Activated CD4-positive, alpha-beta T cell treated with anti-CD3 and anti-CD28 coated beads, Interleukin-2, Interleukin-6, amounts not matched to agents 100 ng/mL and 50 ng/mL, durations not matched to agents 16 hours and 8 hours (primary cell): ENCODE measurements around the gene GFOD1.
"Not testable (repeated sequence)": the region's sequence is repeated elsewhere in the genome, so short reads cannot be mapped to it uniquely, and the experiment has no call there.

Experiments
- DNase-seq: peaks from one replicate; pipeline ENCODE4 v3.0.0-alpha.2; 2020

GFOD1 gene

GRCh38 chr6:13462458-13463327 is 24.7 kb downstream of the GFOD1 start:
- DNase-seq: no peak

DNA sequence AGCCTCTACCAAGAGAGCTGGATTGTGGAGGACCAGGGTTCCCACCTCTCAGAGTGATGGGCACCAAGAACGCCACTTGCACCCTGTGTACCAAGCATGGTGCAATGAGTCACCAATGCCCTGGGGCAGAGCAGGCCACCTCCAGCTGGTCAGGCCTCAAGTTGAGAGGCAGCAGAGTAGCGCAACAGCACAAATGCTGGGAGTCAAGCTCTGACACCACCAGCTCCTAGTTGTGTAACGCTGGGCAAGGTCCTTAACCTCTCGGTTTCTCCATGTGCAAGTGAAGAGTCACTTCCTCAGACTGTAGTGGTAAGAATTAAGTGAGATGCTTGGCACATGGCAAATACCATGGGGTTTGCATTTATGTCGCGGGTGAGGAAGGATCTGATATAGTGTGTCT is 25.6 kb downstream of the GFOD1 start:
- DNase-seq: no peak

GRCh38 chr6:13461307-13461706 is 26.1 kb downstream of the GFOD1 start:
- DNase-seq: no peak

- not testable (repeated sequence) for DNase-seq
Observed at GRCh38 chr6:13460289-13460688, 27.1 kb downstream of the GFOD1 start.

DNA sequence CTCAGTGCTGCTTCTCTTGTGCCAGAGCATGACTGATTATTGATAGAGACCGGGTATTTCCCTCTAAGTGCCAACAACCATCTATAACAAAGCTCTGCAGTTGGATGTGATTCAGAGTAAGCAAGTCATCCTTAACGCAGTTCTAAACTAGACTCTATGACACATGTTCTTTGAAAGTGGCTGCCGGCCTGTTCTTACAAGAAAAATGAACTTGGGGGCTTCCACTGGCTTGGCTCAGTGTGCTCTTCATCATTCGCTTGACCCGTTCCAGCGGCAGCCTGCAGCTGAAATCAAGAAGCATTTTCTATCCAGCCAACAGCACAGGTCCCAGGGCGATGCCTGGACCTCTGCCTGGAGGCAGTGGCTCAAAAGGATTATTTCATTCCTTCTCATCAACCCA is 29.8 kb downstream of the GFOD1 start:
- DNase-seq: no peak

DNA sequence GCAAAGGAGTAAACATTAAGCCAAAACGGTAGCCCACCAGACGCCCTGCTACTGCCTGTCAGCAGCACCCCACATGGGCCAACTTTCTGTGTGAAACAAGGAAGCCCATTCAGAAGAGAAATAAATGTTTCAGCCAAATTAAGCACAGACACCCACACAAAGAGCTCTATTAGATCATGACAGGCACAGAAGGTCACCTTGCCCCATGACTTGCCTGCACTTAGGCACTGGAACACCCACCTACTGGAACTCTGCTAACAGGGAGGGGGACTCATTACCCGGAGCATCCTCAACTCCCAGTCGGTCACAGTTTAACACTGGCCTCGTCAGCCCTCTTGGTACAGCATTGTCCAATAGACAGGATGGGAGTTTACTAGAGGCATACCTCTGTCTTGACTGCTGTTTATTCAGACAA is 31.8 kb downstream of the GFOD1 start:
- DNase-seq: no peak

- peak; percentile 75 for DNase-seq
Observed at GRCh38 chr6:13454286-13455221, 32.8 kb downstream of the GFOD1 start.

GRCh38 chr6:13453771-13454251 is 33.6 kb downstream of the GFOD1 start:
- DNase-seq: peak; percentile 61

- DNase-seq: no peak
Observed at GRCh38 chr6:13453153-13453552, 34.2 kb downstream of the GFOD1 start.

- no peak for DNase-seq
Observed at GRCh38 chr6:13452346-13453117, 34.9 kb downstream of the GFOD1 start.

DNA sequence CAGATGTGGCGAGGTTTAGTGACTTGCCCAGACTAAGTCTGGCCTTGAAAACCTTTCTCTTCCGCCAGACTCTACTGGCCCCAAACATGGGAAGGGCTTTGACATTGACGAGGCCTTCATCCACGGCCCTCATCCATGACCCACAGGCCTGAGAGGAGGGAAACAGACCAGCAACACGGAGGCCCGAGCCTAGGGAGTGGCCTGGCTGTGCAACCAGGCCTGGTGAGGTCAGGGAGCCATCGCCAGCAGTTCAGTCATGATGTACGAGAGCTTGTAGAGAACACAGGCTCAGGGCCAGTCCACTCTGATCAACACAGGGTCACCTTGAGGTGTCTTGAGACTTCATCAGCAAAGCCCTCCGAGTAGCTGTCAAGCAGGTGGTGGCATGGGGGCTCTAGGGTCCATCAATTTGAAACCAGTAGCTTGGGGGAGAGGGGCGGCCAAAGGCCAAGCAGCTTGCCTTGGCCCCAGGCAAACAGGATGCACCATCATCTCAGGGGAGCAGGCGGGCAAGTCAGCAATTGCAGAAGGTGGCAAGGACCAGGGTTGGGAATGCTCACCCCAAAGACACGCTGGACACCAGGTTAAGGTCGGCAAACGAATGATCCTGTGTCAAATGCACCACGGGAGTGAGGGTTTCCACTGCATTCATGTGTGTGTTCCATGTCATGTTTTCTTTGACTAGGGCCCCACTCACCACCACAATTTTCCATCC is 36.1 kb downstream of the GFOD1 start:
- no peak for DNase-seq

- DNase-seq: no peak
Observed at GRCh38 chr6:13450628-13451027, 36.8 kb downstream of the GFOD1 start.

- DNase-seq: no peak
Observed at GRCh38 chr6:13447949-13448724, 39.3 kb downstream of the GFOD1 start.

DNA sequence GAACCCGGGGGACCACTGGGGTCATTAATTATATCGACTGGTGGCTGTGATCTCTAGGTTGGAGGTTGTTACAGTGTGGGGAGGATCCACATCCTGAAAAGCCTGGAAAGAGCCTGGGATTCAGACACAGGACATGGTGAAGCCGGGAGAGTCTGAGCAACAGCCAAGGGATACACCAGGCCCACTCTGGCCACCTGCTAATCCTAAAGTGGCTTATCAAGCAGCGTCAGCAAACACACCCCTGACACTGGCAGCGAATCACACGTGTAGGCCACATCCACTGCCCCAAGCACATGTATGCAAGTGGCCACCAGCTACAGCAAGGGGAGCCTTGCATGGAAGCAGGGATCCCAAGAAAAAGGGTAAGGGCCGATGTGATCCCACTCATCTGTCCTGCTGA is 41.0 kb downstream of the GFOD1 start:
- no peak for DNase-seq

GRCh38 chr6:13445744-13446115 is 41.7 kb downstream of the GFOD1 start:
- DNase-seq: no peak

DNA sequence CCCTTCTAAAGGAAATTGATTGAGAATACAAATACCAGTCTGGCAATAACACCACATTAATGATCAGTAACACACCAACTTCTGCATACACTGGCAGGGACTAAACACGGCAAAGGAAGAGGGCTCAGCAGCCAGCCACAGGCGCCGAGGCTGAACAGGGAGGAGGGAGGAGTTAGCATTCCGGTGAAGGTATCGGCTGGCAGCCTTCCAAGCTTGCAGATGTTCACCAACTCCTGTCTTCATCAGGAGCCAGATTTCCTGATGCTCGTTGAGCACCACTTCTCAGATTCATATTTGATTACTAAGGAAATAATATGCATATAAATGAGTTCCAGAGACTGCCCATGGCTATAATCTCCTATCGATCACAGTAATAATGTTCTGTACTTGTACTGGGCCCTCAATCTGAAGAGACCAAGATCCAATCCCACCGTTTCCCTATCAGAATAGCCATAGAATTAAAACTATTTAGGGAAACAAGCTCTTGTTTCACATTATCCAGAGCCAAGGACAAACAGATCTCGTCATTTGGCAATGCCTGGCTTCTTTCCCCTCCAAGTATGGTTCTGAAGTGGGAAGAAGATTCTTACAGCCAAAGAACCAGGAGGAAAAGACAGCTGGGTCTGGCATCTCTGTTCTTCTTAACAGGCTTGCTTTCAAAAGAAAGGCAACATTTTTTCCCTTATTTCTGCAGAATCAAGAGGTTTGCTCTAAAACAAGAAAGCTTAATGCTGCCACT is 42.2 kb downstream of the GFOD1 start:
- DNase-seq: no peak

GRCh38 chr6:13444604-13445003 is 42.8 kb downstream of the GFOD1 start:
- DNase-seq: no peak

DNA sequence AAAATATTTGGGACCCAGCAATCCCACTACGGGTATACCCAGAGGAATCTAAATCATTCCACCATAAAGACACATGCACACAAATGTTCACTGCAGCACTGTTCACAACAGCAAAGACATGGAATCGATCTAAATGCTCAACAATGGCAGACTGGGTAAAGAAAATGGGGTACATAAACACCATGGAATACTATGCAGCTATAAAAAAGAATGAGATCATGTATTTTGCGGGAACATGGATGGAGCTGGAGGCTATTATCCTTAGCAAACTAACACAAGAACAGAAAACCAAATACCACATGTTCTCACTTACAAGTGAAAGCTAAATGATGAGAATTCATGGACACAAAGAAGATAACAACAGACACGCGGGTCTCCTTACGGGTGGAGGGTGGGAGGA is 43.4 kb downstream of the GFOD1 start:
- DNase-seq: not testable (repeated sequence)

- DNase-seq: no peak
Observed at GRCh38 chr6:13441778-13442177, 45.6 kb downstream of the GFOD1 start.

GRCh38 chr6:13439644-13440043 is 47.8 kb downstream of the GFOD1 start:
- no peak for DNase-seq

DNA sequence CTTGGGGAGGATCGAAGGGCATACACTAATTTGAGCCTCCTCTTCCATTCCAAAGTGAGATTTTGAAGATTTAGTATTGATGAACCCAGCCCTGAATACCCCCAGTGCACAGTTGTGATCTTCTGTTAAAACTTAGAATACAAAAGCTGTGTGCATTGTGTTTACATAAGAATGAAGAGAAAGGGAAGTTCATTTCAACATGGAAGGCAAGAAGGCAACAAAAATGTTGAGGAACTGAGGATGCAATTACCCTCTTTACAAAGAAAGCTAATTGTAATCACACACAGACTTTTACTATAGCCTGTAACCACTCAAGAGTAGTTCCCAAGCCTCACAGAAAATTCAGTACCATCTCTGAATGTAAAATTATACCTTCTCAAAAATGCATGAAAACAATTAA is 49.3 kb downstream of the GFOD1 start:
- no peak for DNase-seq
